Posterior vena cava (tissue), 2 donors: ENCODE measurements around the gene LEMD3. TPM values are rescaled to one million over a fixed set of nuclear protein-coding genes. Genes with fewer than 3 reads are reported as not detected.

ENCODE experiments used
- total RNA-seq, 2 donors: library from RNA; stranded (reverse); fragmentation: NEBNext Ultra II Directional; extraction: Animal tissue kit (Norgen Biotek cat#: 25700); gene quantifications; one replicate each; pipeline ENCODE4 v1.2.1, GENCODE V29; 2021
- donor health status: DM: yes; HTN: yes; CAD: no.
- donor health status: DM: yes; HTN: yes; CAD: no.

Gene LEMD3
- total RNA-seq, 2 donors from 2014 or later = 23.9 to 27.2 TPM

Other genes with a start within 250 kb of the LEMD3 start
- gene WIF1, start 48.3 kb upstream of the LEMD3 start, total RNA-seq = under 1 TPM; 0.46 to 0.76 TPM
- 100 to 1,000 TPM; 299 to 329 TPM for gene MSRB3, start 109.1 kb downstream of the LEMD3 start, total RNA-seq